ENCODE data around the gene RPN2. TPM values are rescaled to one million over a fixed set of nuclear protein-coding genes. Genes with fewer than 3 reads are reported as not detected.

Gene RPN2
- total RNA-seq, 1 donor from 2014 or later, result 185 TPM

DNA sequence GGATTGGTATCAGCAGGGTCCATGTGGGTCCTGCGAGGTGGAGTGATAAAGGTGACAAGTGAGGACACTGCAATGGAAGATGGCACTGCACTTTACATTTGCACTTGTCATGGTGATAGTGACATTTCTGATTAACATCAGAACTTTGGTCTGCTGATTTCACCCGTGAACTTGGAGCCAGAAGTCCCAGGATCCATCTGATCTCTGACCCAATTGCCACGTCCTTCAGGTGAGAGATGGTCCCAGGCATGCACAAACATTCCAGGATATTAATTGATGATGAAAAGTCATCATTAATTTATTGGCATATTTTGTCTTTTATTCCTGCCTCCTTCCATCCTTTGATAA, 92.3 kb downstream of the RPN2 start:
- intact Hi-C loops (cut with DNase I), result loop anchor here (10.0 kb wide), 1 partner anchor 113 kb away; no protein-coding TSS in a partner anchor
- DNase-seq, result no peak
- H3K9me3 ChIP-seq, result no peaks in the 10 kb centered on the region
- no peaks in the 10 kb centered on the region for H3K36me3 ChIP-seq
- no peak overlapping the region for H3K4me3 ChIP-seq
- TF ChIP-seq, protein P1, sequence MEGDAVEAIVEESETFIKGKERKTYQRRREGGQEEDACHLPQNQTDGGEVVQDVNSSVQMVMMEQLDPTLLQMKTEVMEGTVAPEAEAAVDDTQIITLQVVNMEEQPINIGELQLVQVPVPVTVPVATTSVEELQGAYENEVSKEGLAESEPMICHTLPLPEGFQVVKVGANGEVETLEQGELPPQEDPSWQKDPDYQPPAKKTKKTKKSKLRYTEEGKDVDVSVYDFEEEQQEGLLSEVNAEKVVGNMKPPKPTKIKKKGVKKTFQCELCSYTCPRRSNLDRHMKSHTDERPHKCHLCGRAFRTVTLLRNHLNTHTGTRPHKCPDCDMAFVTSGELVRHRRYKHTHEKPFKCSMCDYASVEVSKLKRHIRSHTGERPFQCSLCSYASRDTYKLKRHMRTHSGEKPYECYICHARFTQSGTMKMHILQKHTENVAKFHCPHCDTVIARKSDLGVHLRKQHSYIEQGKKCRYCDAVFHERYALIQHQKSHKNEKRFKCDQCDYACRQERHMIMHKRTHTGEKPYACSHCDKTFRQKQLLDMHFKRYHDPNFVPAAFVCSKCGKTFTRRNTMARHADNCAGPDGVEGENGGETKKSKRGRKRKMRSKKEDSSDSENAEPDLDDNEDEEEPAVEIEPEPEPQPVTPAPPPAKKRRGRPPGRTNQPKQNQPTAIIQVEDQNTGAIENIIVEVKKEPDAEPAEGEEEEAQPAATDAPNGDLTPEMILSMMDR (IDR thresholded peaks at IDR 0.05), result no peak
- H3K27ac ChIP-seq, result no peak overlapping the region
- no peak for ATAC-seq
- H3K27me3 ChIP-seq, result no peaks in the 10 kb centered on the region
- peaks cover 11% of the 10 kb centered on the region for H3K4me1 ChIP-seq

DNA sequence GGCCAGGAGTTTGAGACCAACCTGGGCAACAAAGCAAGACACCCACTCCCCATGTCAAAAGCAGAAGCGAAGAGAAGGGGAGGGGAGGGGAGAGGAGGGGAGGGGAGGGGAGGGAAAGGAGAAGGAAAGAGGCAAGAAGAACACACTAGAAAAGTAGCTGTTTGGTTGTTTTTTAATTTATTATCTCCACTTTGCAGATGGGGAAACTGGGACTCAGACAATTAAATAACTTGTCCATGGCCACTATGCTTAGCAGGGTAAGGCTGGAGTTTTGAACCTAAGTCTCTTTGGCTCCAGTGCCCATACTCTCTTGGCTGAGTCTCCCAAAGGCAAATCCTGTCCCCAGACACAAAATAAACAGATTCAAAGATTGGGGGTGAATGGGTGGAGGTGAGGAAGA, 94.9 kb downstream of the RPN2 start:
- DNase-seq (no peak), ATAC-seq (no peak)
- no peak overlapping the region for H3K4me3 ChIP-seq
- peaks cover 25% of the 10 kb centered on the region for H3K4me1 ChIP-seq
- no peaks in the 10 kb centered on the region for H3K27me3 ChIP-seq
- H3K36me3 ChIP-seq, result no peaks in the 10 kb centered on the region
- no peak overlapping the region for H3K27ac ChIP-seq
- TF ChIP-seq, protein P1 (IDR thresholded peaks at IDR 0.05), result no peak
- intact Hi-C loops (cut with DNase I), result loop anchor here (10.0 kb wide), 1 partner anchor 111 kb away; no protein-coding TSS in a partner anchor
- no peaks in the 10 kb centered on the region for H3K9me3 ChIP-seq

DNA sequence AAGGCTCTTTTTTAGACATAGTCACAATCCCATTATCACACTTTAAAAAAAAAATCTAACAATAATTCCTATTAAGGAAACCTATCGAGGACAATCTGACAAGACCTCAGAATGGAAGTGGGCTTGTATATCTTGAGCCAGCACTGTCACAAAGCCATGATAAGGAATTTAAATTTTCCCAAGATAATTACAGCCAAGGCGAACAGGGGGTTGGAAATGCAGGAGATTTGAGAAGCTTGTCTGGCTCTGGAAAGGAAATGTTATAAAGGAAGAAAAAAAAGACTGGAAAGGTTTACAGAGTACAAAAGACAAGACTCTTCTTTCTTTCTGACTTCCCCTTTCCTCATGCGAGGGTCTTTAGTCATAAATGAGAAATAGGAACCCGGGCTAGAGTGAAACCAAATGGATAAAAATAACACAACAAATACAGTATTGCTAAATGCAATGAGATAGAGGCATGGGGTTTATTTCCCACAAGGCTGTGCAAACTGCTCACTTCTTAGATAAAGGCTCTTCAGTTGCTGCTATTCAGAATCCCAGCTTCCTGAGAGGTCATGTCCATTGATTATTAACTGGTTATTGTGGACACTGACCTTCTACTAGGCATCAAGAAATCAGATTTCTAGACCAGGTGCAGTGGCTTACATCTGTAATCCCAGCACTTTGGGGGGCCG, 95.9 kb downstream of the RPN2 start:
- peaks cover 22% of the 10 kb centered on the region for H3K4me1 ChIP-seq

DNA sequence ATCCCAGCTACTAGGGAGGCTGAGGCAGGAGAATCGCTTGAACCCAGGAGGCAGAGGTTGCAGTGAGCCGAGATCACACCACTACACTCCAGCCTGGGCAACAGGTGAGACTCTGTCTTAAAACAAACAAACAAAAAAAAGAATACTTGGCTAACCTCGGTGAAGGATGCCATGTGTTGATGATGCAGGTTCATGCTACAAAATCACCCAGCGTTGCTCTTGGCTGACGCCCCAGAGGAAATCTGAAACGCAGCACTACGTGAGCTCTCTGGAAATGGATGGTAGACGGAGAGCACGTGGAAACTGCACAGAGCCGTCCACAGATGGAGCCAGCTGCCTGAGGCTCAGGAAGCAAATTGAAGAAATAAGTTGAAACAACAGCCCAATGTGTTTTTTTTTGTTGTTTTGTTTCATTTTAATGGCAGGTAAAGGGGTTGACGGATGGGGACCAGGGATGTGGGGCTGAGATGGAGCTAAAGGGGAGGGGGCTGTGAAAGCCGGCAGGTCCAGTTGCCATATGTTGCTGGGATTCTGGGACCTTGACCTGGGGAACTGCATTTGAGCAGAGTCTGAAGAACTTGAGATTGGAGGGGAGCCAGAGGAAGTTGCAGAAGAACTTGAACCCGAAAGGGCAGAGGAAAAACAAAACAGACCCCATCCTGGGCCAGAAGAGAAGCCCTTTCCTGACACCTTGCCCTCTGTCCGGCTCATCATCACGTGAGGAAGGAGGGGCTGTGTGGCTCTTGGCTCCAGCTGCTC, 97.5 kb downstream of the RPN2 start:
- Histone ChIP-seq H3K9me3 (no peaks in the 10 kb centered on the region), H3K4me1 (peaks cover 22% of the 10 kb centered on the region), H3K27me3 (no peaks in the 10 kb centered on the region), H3K4me3 (no peak overlapping the region), H3K36me3 (no peaks in the 10 kb centered on the region), H3K27ac (no peak overlapping the region)
- intact Hi-C loops (cut with DNase I), result loop anchor here (10.0 kb wide), 1 partner anchor 108 kb away; no protein-coding TSS in a partner anchor
- TF ChIP-seq, protein P1 (IDR thresholded peaks at IDR 0.05), result peak; percentile 30
- ATAC-seq (peak; percentile 76), DNase-seq (no peak)

More for the DNA sequence above, 95.9 kb downstream of the RPN2 start:
- Histone ChIP-seq H3K27me3 (no peaks in the 10 kb centered on the region), H3K27ac (no peak overlapping the region), H3K4me3 (no peak overlapping the region), H3K36me3 (no peaks in the 10 kb centered on the region), H3K9me3 (no peaks in the 10 kb centered on the region)
- DNase-seq (no peak), ATAC-seq (peak; percentile 27)
- TF ChIP-seq, protein P1 (IDR thresholded peaks at IDR 0.05), result no peak
- intact Hi-C loops (cut with DNase I), result loop anchor here (10.0 kb wide), 1 partner anchor 110 kb away; no protein-coding TSS in a partner anchor

DNA sequence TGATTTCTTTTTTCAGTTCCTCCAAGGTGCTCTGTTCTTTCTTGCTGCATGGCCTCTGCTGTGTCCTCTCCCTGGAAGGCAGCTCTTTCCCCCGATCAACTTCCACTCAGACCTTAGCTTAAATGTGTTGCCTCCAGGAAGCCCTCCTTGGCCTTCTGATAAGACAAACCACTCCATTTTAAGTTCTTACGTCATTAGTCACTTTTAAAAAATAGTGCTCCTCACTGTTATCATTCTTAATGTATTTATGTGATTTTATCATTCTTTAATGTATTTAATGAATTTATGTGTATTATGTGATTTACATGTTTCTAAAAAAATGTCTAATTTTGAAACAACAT, 98.1 kb downstream of the RPN2 start:
- no peaks in the 10 kb centered on the region for H3K27me3 ChIP-seq
- DNase-seq (no peak), ATAC-seq (no peak)
- H3K4me1 ChIP-seq, result peaks cover 22% of the 10 kb centered on the region
- H3K36me3 ChIP-seq, result no peaks in the 10 kb centered on the region
- H3K4me3 ChIP-seq, result no peak overlapping the region
- H3K9me3 ChIP-seq, result no peaks in the 10 kb centered on the region
- TF ChIP-seq, protein P1 (IDR thresholded peaks at IDR 0.05), result no peak
- H3K27ac ChIP-seq, result no peak overlapping the region
- intact Hi-C loops (cut with DNase I), result loop anchor here (10.0 kb wide), 1 partner anchor 108 kb away; no protein-coding TSS in a partner anchor
